Mammary epithelial cell (primary cell): ENCODE results near the gene ASIP.

Source experiments
- CTCF ChIP-seq, 2 donors: IDR thresholded peaks in 1 of 2; conservative IDR thresholded peaks in 1 of 2; 2 replicates each; pipeline ENCODE4 v1.5.1; 2011 to 2012; ENCODE audit warnings: inconsistent platforms in 2 of 2, low read length in 2 of 2, mild to moderate bottlenecking in 2 of 2, control low read depth in 1 of 2, low read depth in 1 of 2; ENCODE audit not compliant: insufficient read depth in 1 of 2; ENCODE audit errors: extremely low read depth in 1 of 2
- EZH2 ChIP-seq: IDR thresholded peaks from 2 replicates; pipeline ENCODE4 v1.6.1; 2012; ENCODE audit warnings: low read length, inconsistent platforms, borderline replicate concordance

DNA sequence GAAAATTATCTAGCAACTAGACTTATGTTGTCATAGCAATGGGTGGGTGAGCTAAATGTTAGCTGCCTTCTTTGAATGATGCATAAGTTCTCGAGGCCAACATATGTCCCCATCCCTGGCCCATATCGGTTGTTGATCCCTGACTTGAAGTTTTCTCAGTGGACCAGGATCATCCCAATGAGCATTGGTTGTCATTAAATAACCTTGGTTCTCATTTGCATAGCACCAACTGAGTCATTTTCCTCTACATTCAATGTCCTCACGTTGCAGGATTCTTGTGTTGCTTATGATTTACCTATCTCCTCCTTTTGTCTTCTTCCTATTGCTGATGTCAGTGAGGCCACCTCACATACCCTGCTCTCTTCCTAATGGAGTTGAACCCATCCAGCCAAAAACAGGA is 74.0 kb downstream of the ASIP start:
- no peak for TF ChIP-seq CTCF (conservative IDR thresholded peaks at IDR 0.05 in 1 of 2, IDR thresholded peaks at IDR 0.05 in 1 of 2; ENCODE audit: extremely low read depth in 1 of 2, insufficient read depth in 1 of 2, low read depth in 1 of 2, low read length in 2 of 2)
- TF ChIP-seq EZH2 = no peak
